ENCODE measurements around the gene SLC5A10.

The SLC5A10 gene

GRCh38 chr17:18981642-18982424 lies 29.9 kb downstream of the SLC5A10 start:
- no peak overlapping the region for H3K4me3 ChIP-seq (ENCODE audit: low read depth, low read length)
- no peak for DNase-seq (ENCODE audit: low read depth)
- TF ChIP-seq, protein P1, sequence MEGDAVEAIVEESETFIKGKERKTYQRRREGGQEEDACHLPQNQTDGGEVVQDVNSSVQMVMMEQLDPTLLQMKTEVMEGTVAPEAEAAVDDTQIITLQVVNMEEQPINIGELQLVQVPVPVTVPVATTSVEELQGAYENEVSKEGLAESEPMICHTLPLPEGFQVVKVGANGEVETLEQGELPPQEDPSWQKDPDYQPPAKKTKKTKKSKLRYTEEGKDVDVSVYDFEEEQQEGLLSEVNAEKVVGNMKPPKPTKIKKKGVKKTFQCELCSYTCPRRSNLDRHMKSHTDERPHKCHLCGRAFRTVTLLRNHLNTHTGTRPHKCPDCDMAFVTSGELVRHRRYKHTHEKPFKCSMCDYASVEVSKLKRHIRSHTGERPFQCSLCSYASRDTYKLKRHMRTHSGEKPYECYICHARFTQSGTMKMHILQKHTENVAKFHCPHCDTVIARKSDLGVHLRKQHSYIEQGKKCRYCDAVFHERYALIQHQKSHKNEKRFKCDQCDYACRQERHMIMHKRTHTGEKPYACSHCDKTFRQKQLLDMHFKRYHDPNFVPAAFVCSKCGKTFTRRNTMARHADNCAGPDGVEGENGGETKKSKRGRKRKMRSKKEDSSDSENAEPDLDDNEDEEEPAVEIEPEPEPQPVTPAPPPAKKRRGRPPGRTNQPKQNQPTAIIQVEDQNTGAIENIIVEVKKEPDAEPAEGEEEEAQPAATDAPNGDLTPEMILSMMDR (IDR thresholded peaks at IDR 0.05; ENCODE audit: low read depth, low read length, missing control alignments), result no peak

DNA sequence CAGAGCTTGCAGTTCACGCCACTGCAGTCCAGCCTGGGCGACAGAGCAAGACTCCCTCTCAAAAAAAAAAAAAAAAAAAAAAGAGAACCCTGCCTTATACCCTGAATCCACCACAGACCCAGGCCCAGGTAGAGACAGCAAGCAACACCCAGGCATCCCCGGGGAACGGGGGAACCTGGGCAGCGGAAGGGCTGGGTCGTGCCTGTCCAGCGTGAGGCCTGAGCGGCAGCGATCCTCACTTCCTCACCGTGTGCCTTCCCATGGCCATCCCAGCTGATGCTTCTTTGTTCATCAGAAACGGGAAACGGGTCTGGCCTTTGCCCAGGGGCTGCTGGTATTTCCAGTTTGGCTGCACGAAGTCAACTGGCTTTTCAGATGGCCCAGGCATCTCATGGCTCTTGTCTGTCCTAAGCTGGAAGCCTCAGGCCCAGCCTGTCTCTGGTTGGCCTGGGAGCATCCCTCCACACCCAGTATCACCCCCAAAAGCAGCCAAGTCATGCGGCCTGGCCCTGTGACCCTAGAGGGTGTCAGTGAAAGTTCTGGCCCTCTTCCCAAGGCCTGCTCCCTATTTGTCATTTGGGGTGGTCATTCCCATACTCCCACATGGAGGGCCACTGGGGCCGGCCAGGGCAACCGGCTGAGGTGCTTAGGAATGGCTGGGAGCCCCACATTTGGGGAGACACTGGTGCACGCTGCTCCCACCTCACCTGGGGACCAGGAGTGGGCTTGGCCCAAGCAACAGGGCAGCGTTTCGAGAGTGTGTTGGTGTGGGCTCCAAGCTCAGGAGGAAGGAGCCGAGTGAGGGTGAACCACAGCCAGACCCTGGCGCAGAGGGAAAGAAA lies 32.5 kb downstream of the SLC5A10 start:
- DNase-seq (ENCODE audit: low read depth), result no peak
- TF ChIP-seq, protein P1 (IDR thresholded peaks at IDR 0.05; ENCODE audit: low read depth, low read length, missing control alignments), result no peak

GRCh38 chr17:18985475-18985874 lies 33.5 kb downstream of the SLC5A10 start:
- H3K4me3 ChIP-seq (ENCODE audit: low read depth, low read length), result no peak overlapping the region
- TF ChIP-seq, protein P1 (IDR thresholded peaks at IDR 0.05; ENCODE audit: low read depth, low read length, missing control alignments), result no peak
- no peak for DNase-seq (ENCODE audit: low read depth)

More for the DNA sequence above, 32.5 kb downstream of the SLC5A10 start:
- no peak overlapping the region for H3K4me3 ChIP-seq (ENCODE audit: low read depth, low read length)

- no peak for DNase-seq (ENCODE audit: low read depth)
- no peak overlapping the region for H3K4me3 ChIP-seq (ENCODE audit: low read depth, low read length)
- TF ChIP-seq, protein P1 (IDR thresholded peaks at IDR 0.05; ENCODE audit: low read depth, low read length, missing control alignments), result no peak
These were observed 34.7 kb downstream of the SLC5A10 start for GRCh38 chr17:18986541-18987229.

DNA sequence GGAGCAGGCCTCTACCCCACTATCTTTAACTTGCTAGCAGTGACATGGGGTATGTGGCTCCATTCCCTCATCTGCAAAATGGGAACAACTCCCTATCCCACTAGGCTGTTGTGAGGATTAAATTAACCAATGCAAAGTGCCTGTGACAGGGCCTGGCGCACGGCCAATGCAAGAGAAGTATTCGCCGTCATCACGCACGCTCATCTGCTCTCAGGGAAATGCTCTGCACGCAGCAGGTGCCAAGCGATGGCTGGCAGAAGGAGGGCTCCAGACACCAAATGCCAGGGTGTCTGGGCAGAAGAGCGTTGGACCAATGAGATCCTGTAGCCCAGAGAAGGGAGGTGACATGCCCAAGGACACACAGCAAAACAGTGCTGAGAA lies 35.3 kb downstream of the SLC5A10 start:
- TF ChIP-seq, protein P1 (IDR thresholded peaks at IDR 0.05; ENCODE audit: low read depth, low read length, missing control alignments), result no peak
- H3K4me3 ChIP-seq (ENCODE audit: low read depth, low read length), result no peak overlapping the region
- no peak for DNase-seq (ENCODE audit: low read depth)

DNA sequence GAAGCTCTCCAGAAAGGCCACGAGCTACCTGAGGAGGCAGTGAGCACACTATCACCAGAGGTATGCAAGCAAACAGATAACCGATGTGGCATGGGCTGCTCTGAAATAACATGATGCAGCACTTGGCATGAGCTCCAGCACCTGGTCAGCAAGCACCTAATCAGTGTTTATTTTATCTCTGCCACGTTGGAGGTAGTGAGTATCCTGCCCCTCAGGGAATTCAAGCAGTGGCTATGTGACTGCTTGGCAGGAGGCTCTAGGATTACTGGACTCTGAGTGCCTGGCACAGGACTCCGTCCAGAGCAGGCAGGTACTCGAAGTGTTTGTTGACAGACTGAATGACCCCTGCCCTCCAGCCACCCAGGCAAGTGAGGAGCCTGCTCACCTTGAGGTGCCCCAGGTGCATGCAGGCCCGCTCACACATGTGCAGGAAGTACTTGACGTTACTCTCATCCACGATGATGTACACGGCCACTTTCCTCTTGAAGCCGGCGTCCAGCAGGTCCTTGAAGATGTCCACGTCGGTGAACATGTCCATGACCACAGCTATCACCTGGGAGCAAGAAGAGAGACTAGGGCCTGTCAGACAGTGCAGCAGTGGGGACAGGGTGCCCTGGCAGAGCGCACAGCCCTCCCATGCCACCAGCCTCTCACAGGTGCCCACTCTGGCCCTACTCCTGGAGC lies 36.0 kb downstream of the SLC5A10 start:
- no peak for DNase-seq (ENCODE audit: low read depth)
- TF ChIP-seq, protein P1 (IDR thresholded peaks at IDR 0.05; ENCODE audit: low read depth, low read length, missing control alignments), result no peak
- no peak overlapping the region for H3K4me3 ChIP-seq (ENCODE audit: low read depth, low read length)

All from GM12864 (cell line).